ENCODE measurements around the gene C5.

C5 gene

GRCh38 chr9:120923620-120924328 lies 126.3 kb downstream of the C5 start:
- peak; percentile 34 for DNase-seq

- DNase-seq: peak; percentile 31
Measured at GRCh38 chr9:120922404-120923195, 127.5 kb downstream of the C5 start.

DNA sequence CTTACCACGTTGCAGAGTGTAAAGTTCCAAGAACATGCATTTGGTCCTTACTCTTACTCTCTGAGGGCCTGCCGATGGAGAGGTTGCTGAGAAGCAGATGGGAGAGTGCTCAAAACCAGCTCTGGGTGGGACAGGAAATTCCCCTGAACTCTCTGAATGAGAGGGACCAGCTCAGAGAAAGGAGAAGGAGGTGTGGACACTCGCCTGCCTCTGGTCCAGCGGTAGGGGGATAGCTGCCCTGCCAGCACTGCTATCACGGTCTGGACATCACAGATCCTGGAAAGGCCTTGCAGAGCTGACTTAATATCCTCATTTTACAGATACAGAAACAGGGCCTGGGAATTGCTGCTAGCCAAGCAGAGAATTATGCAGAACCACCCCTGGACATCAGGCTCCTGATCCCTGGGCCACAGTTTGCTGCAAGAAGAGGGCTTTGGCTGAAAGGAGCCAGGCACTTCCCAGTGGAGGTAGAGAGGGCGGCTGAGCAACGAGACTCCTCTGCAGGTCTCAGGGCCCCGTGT lies 128.4 kb downstream of the C5 start:
- peak; percentile 58 for DNase-seq

DNA sequence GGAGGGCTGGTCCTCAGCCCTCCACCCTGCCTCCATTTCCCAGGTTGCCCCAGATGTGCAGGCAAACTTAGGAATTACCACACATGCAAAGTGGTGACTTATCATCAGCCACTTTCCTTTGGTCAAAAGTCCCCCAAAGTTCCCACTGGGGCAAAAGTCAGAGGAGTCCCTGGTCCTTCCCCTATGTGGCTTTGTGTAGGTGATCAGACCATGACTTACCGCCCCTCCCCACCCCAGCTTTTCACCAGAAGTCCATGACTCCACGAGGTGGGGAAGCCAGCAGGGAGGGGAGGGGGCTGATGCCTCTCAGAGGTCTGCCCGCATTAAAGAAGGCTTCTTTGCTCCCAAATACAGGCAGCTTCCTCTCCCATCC lies 129.3 kb downstream of the C5 start:
- peak; percentile 74 for DNase-seq

DNA sequence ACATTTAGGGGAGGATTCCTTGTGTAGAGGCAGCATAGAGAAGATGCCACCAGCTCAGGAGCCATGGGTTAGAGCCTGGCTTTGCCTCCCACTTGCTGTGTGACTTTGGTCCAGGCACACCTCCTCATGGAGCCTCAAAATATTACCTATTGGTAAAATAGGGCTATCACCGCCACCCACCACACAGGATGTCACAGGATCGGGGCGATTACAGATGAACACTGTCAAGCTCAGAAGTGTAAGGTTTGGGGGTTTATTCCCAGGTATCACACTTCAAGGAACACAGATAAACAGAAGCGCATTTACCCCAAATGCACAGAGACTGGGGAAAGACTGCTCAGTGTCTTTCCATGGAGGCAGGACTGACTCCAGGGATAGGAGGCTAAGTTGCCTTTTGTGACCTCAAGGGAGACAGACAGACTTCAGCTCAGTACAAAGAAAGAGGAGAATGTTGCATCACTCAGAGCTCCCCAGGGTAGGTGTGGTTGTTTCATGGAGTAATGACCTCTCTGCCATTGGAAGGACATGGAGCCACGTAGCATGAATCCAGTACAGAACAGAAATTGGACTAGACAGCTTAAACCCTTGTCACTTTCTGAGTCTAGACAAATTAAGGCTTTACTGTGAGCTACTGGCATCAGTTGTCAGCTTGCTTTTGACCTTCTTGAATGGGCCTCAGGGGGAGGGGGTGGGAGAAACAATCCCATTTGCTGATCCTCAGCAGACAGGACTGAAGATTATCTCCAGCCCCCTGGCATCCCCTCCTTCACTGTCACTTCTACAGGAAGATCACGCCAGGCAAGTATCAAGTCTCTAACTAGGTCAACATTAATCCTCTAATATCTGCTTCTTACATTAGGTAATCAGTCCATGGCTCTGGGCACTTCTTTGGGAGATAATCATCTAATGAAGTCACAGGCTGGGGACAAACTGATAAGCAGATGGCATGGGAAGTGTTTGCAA lies 130.0 kb downstream of the C5 start:
- DNase-seq: peak; percentile 36

GRCh38 chr9:120918931-120919842 lies 130.9 kb downstream of the C5 start:
- DNase-seq: peak; percentile 37

DNA sequence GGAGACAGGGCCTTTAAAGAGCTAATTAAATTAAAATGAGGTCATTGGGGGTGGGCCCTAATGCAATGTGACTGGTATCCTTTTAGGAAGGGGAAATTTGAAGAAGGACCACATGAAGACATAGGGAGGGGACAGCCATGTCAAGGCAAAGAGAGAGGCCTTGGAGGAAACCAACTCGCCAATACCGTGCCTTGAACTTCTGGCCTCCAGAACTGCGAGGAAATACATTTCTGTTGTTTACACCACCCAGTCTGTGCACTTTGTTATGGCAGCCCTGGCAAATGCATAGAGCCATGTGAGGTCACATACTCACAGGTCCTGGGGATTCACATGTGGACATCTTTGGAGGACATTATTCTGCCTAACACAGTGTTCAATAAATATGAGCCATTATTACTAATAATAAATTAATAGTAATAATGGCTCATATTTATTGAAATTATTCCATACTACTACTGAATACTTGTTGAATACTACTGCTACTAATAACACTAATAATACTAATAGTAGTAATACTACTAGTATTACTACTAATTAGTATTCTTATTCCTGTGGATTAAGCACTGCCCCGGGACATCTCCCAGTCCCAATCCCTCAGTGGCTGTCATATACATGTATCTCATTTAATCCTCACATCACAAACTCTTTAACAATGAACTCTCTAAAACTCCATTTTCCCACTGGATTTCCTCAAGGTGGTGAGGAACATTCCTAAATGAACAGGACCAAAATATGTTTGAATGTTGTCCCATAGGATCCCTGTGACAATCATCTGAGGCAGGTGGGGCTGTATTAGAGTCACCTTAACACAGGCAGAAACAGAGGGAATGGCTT lies 131.9 kb downstream of the C5 start:
- DNase-seq: no peak

DNA sequence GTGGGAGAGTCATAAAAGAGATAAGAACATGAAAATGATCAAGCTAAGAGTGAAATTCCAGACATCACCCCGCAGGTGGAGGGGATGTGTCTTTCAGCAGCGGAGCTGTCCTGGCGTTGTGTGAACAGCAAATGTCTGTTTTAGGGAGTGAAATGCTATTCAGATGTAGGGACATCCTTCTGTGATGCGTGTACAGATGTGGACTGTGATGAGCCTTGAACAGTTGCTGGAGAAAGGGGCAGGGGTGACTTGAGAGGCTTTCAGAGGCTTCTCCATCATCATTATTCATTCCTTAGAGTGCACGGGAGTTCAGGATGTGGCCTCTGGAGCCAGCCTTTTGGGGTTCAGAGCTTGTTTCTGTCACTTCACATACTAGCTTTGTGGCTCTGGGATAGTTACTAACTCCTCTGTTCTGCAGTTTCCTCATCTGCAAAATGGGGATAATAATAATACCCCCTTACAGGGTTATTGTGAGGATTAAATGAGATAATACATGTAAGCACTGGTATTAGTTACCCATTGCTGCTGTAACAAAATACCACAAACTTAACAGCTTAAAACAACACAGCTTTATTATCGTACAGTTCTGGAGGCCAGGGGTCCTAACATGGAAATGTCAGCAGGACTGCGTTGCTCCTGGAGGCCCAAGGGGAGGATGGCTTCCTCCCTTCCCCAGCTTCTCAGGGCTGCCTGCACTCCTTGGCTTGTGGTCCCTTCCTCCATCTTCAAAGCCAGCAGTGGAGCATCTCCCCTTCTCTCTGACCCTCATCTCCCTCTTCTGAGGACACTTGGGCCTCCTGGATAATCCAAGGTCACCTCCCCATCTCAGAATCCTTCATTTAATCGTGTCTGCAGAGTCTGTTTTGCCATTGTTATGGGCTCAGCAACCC lies 132.8 kb downstream of the C5 start:
- no peak for DNase-seq

- no peak for DNase-seq
Measured at GRCh38 chr9:120916588-120916987, 133.5 kb downstream of the C5 start.

DNA sequence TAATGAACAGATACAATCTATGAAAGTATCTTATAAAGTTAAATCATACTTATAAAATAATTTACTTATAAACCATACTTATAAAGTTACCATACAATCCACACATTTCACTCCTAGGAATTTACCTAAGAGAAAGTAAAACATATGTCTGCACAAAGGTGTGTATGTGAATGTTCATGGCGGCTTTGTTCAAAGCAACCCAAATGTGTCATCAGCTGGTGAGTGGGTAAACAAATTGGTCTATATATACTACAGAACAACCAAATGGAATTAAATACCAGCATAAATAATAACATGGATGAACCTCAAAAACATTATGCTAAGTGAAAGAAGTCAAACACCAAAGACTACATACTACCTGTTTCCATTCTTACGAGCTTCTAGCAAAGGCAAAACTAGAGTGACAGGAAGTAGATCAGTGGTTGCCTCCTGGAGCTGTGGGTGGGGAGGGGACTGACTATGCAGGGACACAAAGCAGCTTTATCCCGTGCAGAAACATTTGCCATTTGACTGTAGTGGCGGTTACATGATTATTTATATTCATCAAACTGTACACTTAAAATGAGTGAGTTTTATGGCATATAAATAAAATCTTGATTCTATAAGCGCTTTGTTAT lies 134.1 kb downstream of the C5 start:
- no peak for DNase-seq

GRCh38 chr9:120914953-120915352 lies 135.1 kb downstream of the C5 start:
- no peak for DNase-seq

GRCh38 chr9:120914396-120914795 lies 135.7 kb downstream of the C5 start:
- DNase-seq: no peak

- DNase-seq: no peak
Measured at GRCh38 chr9:120913647-120914264, 136.3 kb downstream of the C5 start.

DNA sequence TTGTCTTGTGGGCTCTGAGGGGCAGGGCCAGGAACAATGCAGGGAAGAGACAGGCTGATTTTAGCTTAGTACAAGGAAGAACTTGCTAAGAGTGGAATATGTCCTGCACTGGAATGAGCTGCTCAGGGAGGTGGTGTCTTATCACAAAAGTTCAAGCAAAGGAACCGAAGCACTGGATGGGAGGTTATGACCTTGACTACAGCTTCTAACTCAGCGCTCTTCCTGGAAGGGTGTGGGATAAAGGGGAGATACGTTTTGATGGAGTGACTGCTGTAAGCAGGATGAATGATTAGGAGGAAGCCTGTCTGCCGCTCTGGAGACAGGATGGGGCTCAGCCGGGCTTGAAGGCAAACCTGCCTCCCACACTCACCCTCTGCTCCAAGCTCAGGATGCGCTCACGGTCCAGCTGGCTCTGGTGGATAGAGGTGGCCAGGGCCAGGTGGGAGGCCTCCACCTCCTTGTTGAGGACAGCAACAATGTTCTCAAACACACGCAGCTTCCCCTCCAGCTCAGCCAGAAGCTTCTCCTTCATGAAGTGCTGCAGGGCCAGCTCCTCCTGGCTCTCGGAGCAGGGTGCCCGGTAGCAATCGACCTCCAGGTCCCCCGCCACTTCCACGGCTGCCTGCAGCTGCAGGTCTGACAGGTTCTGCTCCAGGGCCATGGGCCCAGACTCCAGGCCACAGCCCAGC lies 137.0 kb downstream of the C5 start:
- no peak for DNase-seq

DNA sequence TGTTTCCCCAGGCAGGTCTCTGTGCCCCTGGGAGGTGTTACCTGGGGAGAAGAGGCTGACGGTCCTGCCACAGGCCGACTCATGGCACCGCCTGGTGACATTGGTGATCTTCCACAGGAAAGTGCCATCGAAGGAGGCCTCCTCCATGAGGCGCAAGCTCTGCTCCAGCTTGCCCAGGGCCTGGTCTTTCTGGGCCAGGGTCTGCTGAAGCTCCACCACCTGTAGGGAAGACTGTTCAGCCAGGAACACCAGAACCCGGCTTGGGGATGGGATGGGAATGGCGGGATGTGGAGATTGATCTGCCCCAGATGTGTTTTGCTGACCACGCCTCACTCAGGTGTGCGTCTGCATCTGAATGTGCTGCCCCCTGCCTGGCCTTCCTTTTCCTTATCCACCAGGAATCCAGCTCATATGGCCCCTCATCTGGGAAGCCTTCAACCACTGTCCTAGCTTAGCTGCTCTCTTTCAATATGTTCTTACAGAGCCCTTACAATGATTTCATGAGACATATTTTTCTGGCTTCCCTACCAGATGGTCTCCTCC lies 138.7 kb downstream of the C5 start:
- no peak for DNase-seq

DNA sequence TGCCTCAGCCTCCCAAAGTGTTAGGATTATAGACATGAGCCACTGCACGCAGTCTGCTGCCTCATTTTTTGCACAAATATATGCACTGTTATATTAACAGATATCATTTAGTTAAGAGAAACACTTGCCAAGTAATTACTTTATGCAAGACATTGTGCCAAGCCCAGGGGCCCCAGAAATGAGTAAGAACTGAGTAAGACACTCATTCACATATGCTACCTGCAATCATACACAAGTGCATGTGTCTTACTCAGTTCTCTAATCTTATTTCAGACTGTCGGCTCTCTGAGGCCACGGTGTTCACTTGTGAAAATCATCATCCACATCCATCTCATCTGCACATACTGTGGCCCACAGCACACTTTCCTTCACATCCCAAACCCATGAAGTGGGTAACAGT lies 139.4 kb downstream of the C5 start:
- DNase-seq: no peak

- peak; percentile 68 for DNase-seq
Measured at GRCh38 chr9:120909904-120910303, 140.2 kb downstream of the C5 start.
